ENCODE data around the gene RICTOR. TPM values are rescaled to one million over a fixed set of nuclear protein-coding genes. Genes with fewer than 3 reads are reported as not detected.
A peak's percentile ranks its signal among the peaks of the same experiment; 100 is the strongest.

Gene RICTOR
- total RNA-seq, 1 experiment from 2014 or later = 41.1 TPM

DNA sequence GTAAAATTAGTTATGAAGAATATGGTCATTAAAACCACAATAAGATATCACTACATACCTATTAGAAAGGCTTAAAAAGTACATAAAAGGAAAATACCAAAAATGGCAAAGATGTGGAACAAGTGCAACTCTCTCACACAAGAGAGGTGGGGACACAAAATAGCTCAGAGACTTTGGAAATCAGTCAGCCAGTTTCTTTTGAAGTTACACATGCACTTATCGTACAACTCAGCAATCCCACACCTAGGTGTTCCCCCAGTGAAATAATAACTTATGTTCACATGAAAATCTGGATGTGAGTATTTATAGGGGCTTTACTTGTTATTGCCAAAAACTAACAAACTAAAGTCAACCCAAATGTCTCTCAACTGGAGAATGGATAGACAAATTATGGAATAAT lies 9.8 kb upstream of the RICTOR start:
- Mint-ChIP-seq H3K36me3 (ENCODE audit: insufficient read depth, unreplicated experiment) (no peaks in the 10 kb centered on the region), H3K27ac (ENCODE audit: unreplicated experiment) (no peak overlapping the region), H3K9me3 (ENCODE audit: low read depth, unreplicated experiment) (peaks cover 3% of the 10 kb centered on the region), H3K4me1 (ENCODE audit: low read depth, unreplicated experiment) (peaks cover 11% of the 10 kb centered on the region), H3K4me3 (ENCODE audit: low read depth, unreplicated experiment) (no peak overlapping the region), H3K27me3 (ENCODE audit: unreplicated experiment) (no peaks in the 10 kb centered on the region)
- no TSS peak for BruUV-seq (replicated peaks)
- CTCF ChIA-PET = interaction anchor here (0.6 kb wide), 1 partner anchor 51 kb away, joined by 9 read pairs; no protein-coding TSS in a partner anchor
- TF ChIP-seq, protein P1, sequence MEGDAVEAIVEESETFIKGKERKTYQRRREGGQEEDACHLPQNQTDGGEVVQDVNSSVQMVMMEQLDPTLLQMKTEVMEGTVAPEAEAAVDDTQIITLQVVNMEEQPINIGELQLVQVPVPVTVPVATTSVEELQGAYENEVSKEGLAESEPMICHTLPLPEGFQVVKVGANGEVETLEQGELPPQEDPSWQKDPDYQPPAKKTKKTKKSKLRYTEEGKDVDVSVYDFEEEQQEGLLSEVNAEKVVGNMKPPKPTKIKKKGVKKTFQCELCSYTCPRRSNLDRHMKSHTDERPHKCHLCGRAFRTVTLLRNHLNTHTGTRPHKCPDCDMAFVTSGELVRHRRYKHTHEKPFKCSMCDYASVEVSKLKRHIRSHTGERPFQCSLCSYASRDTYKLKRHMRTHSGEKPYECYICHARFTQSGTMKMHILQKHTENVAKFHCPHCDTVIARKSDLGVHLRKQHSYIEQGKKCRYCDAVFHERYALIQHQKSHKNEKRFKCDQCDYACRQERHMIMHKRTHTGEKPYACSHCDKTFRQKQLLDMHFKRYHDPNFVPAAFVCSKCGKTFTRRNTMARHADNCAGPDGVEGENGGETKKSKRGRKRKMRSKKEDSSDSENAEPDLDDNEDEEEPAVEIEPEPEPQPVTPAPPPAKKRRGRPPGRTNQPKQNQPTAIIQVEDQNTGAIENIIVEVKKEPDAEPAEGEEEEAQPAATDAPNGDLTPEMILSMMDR (IDR thresholded peaks at IDR 0.05; ENCODE audit: unreplicated experiment) = no peak
- intact Hi-C loops (cut with micrococcal nuclease; ENCODE audit: unreplicated experiment) = no loop called here
- no peak for DNase-seq

DNA sequence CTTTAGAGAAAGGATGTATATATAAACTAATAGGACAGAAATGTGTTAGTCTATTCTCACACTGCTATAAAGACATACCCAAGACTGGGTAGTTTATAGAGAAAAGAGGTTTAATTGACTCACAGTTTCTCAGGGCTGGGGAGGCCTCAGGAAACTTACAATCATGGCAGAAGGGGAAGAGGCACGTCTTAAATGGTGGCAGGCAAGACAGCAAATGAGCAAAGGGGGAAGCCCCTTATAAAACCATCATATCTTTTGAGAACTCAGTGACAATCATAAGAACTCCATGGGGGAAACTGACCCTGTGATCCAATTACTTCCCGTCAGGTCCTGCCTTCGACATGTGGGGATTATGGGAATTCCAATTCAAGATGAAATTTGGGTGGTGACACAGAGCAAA lies 8.8 kb upstream of the RICTOR start:
- TF ChIP-seq, protein P1 (IDR thresholded peaks at IDR 0.05; ENCODE audit: unreplicated experiment) = no peak
- H3K27ac Mint-ChIP-seq (ENCODE audit: unreplicated experiment) = no peak overlapping the region
- intact Hi-C loops (cut with micrococcal nuclease; ENCODE audit: unreplicated experiment) = no loop called here
- DNase-seq = no peak
- H3K36me3 Mint-ChIP-seq (ENCODE audit: insufficient read depth, unreplicated experiment) = no peaks in the 10 kb centered on the region
- no peaks in the 10 kb centered on the region for H3K9me3 Mint-ChIP-seq (ENCODE audit: low read depth, unreplicated experiment)
- CTCF ChIA-PET = no interaction called here
- peaks cover 11% of the 10 kb centered on the region for H3K4me1 Mint-ChIP-seq (ENCODE audit: low read depth, unreplicated experiment)
- no TSS peak for BruUV-seq (replicated peaks)
- H3K4me3 Mint-ChIP-seq (ENCODE audit: low read depth, unreplicated experiment) = no peak overlapping the region
- H3K27me3 Mint-ChIP-seq (ENCODE audit: unreplicated experiment) = no peaks in the 10 kb centered on the region

DNA sequence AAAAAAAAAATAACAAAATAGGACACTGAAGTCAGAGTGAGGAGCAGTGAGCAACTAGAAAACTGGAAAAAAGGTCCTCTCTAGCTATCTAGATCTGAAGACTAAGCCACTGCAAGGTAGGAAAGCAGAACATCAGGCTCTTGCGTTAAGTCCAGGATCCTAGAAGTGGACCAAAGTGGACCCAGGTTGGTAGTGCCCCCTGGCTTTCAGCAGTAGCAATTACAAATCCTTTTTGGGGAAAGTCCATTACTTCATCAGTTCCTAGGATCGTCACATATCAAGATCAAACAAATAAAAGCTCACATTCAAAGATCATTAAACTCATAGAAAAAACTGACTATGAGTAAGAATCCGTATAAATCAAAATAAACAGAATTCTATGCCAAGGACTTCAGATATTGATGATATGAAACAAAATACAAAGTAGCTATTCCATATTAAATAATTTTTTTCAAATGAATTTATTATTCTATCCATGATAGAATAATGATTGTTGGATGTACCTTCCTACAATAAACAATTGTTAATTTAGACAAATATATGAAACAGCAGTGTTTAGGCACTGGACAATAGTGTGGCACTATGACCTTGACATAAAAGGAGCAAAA lies 6.5 kb upstream of the RICTOR start:
- DNase-seq = peak; percentile 66
- no TSS peak for BruUV-seq (replicated peaks)
- TF ChIP-seq, protein P1 (IDR thresholded peaks at IDR 0.05; ENCODE audit: unreplicated experiment) = peak; percentile 70

DNA sequence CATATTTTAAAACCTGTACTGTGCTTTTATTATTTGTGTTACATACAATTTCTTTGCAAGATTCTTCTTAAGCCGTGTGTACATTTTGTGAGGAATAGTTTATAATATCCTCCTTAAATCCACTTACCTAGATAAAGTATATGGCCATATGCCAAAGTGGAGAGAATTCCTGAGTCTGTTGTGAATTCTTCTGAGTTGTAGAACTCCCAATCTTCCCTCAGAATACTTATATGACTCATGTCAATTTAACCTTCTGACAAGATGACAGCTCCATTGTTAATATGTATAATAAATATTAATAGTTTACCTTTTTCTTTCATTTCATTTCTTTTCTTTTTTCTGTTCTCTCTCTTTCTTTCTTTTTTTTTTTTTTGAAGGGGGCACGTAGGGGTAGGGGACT lies 6.0 kb upstream of the RICTOR start:
- Mint-ChIP-seq H3K27ac (ENCODE audit: unreplicated experiment) (peak overlapping the region; percentile 20), H3K9me3 (ENCODE audit: low read depth, unreplicated experiment) (no peaks in the 10 kb centered on the region), H3K4me1 (ENCODE audit: low read depth, unreplicated experiment) (peaks cover 11% of the 10 kb centered on the region), H3K36me3 (ENCODE audit: insufficient read depth, unreplicated experiment) (peaks cover 5% of the 10 kb centered on the region), H3K27me3 (ENCODE audit: unreplicated experiment) (no peaks in the 10 kb centered on the region), H3K4me3 (ENCODE audit: low read depth, unreplicated experiment) (no peak overlapping the region)
- no TSS peak for BruUV-seq (replicated peaks)
- TF ChIP-seq, protein P1 (IDR thresholded peaks at IDR 0.05; ENCODE audit: unreplicated experiment) = no peak
- intact Hi-C loops (cut with micrococcal nuclease; ENCODE audit: unreplicated experiment) = loop anchor here (2.0 kb wide), 1 partner anchor 85 kb away; no protein-coding TSS in a partner anchor
- CTCF ChIA-PET = interaction anchor here (0.6 to 1.7 kb wide), 9 partner anchors 21 to 1942 kb away, joined by 3 to 10 read pairs (median 3); no protein-coding TSS in a partner anchor
- no peak for DNase-seq

More for the DNA sequence above, 6.5 kb upstream of the RICTOR start:
- Mint-ChIP-seq H3K9me3 (ENCODE audit: low read depth, unreplicated experiment) (no peaks in the 10 kb centered on the region), H3K27ac (ENCODE audit: unreplicated experiment) (peak overlapping the region; percentile 20), H3K4me1 (ENCODE audit: low read depth, unreplicated experiment) (peaks cover 11% of the 10 kb centered on the region), H3K36me3 (ENCODE audit: insufficient read depth, unreplicated experiment) (no peaks in the 10 kb centered on the region), H3K27me3 (ENCODE audit: unreplicated experiment) (no peaks in the 10 kb centered on the region), H3K4me3 (ENCODE audit: low read depth, unreplicated experiment) (no peak overlapping the region)
- intact Hi-C loops (cut with micrococcal nuclease; ENCODE audit: unreplicated experiment) = loop anchor here (2.0 kb wide), 1 partner anchor 86 kb away; no protein-coding TSS in a partner anchor
- CTCF ChIA-PET = interaction anchor here (0.7 to 1.7 kb wide), 10 partner anchors 16 to 1941 kb away, joined by 3 to 10 read pairs (median 4); no protein-coding TSS in a partner anchor
